Measurements from ENCODE around the gene NEK7.

Gene NEK7

GRCh38 chr1:198157847-198158725 is 1.3 kb downstream of the NEK7 start:
- peak overlapping the region; percentile 98 for H3K27ac Mint-ChIP-seq
- H3K36me3 Mint-ChIP-seq (ENCODE audit: low read depth) = peaks cover 3% of the 10 kb centered on the region
- peak overlapping the region; percentile 100 for H3K4me3 Mint-ChIP-seq
- no peaks in the 10 kb centered on the region for H3K27me3 Mint-ChIP-seq
- no peak for ATAC-seq
- no peaks in the 10 kb centered on the region for H3K9me3 Mint-ChIP-seq
- peaks cover 50% of the 10 kb centered on the region for H3K4me1 Mint-ChIP-seq
- DNase-seq = no peak

DNA sequence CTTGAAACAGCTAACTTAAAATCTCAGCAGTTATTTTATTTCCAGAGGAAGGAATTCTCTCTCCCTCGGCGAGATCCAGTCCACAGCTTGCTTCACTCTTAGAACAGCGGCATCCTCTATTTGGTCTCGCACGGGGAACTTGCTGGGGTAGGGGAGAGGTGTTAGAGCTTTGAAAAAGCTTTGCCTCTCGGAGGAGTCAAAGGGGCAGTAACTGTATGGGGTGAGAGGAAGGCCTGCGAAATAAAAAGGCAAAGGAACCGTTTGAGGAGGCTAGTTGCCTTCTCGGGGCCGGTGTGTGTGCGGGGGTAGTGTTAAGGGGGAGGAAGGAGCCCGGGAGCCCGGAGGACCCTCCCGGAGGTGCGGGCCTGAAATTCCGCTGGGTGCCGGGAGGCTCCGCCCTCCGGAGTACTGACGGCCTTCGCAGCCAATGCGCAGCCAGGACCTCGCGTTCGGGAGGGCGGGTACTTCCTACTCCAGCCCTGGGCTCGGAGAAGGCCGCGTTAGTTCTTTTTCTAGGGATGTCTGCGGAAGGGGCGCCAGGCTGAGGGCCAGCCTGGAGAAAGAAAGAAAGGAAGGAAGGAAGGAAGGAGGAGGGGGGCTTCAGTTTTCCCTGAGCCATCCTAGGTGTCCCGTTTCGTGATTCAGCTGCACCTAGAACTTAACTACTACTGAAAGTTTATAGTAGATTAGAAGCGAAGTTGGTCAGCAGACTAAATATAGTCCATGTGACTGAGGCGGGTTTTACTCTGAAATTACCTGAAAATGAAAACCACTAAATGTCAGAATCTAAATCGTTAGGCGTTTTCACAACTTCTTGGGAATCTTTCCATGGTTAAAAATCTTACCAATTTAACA is 2.2 kb downstream of the NEK7 start:
- Mint-ChIP-seq H3K27ac (peak overlapping the region; percentile 98), H3K4me1 (peaks cover 56% of the 10 kb centered on the region), H3K9me3 (no peaks in the 10 kb centered on the region), H3K4me3 (peak overlapping the region; percentile 100), H3K36me3 (ENCODE audit: low read depth) (peaks cover 3% of the 10 kb centered on the region), H3K27me3 (no peaks in the 10 kb centered on the region)
- peak; percentile 92 for DNase-seq
- peak; percentile 77 for ATAC-seq

GRCh38 chr1:198160222-198160621 is 3.4 kb downstream of the NEK7 start:
- Mint-ChIP-seq H3K4me3 (peak overlapping the region; percentile 100), H3K9me3 (no peaks in the 10 kb centered on the region), H3K27me3 (no peaks in the 10 kb centered on the region), H3K36me3 (ENCODE audit: low read depth) (peaks cover 5% of the 10 kb centered on the region), H3K4me1 (peaks cover 67% of the 10 kb centered on the region), H3K27ac (peak overlapping the region; percentile 98)
- DNase-seq = no peak
- no peak for ATAC-seq

GRCh38 chr1:198160946-198161614 is 4.3 kb downstream of the NEK7 start:
- ATAC-seq = no peak
- Mint-ChIP-seq H3K4me3 (peak overlapping the region; percentile 100), H3K4me1 (peaks cover 72% of the 10 kb centered on the region), H3K9me3 (no peaks in the 10 kb centered on the region), H3K36me3 (ENCODE audit: low read depth) (peaks cover 6% of the 10 kb centered on the region), H3K27me3 (no peaks in the 10 kb centered on the region), H3K27ac (peak overlapping the region; percentile 98)
- no peak for DNase-seq

- Mint-ChIP-seq H3K9me3 (no peaks in the 10 kb centered on the region), H3K27ac (peak overlapping the region; percentile 98), H3K4me1 (peaks cover 76% of the 10 kb centered on the region), H3K36me3 (ENCODE audit: low read depth) (peaks cover 6% of the 10 kb centered on the region), H3K4me3 (peak overlapping the region; percentile 58), H3K27me3 (no peaks in the 10 kb centered on the region)
- ATAC-seq = no peak
- DNase-seq = no peak
Observed at GRCh38 chr1:198161718-198162090, 4.9 kb downstream of the NEK7 start.

GRCh38 chr1:198162091-198162767 is 5.4 kb downstream of the NEK7 start:
- DNase-seq = no peak
- Mint-ChIP-seq H3K4me1 (peaks cover 81% of the 10 kb centered on the region), H3K36me3 (ENCODE audit: low read depth) (peaks cover 6% of the 10 kb centered on the region), H3K9me3 (no peaks in the 10 kb centered on the region), H3K27me3 (no peaks in the 10 kb centered on the region), H3K27ac (peak overlapping the region; percentile 98), H3K4me3 (peak overlapping the region; percentile 58)
- ATAC-seq = no peak

DNA sequence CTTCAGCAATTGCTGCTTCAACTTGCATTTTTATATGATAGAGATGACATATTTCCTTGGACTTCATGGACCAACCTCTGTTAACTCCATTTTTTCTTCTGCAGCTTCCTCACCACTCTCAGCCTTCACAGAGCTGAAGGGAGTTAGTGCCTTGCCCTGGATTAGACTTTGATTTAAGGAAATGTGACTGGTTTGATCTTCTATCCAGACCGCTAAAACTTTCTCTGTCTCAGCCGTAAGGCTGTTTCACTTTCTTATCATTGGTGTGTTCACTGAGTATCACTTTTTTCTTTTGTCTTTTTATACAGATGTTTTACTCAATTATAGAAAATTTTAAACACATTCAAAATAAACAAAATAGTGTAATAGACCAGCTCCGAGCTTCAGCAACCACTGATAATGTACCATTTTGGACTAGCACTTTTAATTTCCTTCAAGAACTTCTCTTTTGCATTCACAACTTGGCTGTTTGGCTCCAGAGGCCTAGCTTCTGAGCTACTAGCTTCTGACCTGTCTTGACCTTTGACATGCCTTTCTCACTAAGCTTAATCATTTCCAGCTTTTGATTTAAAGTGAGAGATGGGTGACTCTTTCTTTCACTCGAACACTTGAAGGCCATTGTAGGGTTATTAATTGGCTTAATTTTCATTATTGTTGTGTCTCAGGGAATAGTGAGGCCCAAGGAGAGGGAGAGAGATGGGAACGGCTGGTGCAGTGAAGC is 9.3 kb downstream of the NEK7 start:
- Mint-ChIP-seq H3K36me3 (ENCODE audit: low read depth) (peaks cover 12% of the 10 kb centered on the region), H3K4me3 (peak overlapping the region; percentile 77), H3K4me1 (peaks cover 94% of the 10 kb centered on the region), H3K27me3 (no peaks in the 10 kb centered on the region), H3K9me3 (no peaks in the 10 kb centered on the region), H3K27ac (peak overlapping the region; percentile 98)
- peak; percentile 41 for ATAC-seq
- DNase-seq = no peak

DNA sequence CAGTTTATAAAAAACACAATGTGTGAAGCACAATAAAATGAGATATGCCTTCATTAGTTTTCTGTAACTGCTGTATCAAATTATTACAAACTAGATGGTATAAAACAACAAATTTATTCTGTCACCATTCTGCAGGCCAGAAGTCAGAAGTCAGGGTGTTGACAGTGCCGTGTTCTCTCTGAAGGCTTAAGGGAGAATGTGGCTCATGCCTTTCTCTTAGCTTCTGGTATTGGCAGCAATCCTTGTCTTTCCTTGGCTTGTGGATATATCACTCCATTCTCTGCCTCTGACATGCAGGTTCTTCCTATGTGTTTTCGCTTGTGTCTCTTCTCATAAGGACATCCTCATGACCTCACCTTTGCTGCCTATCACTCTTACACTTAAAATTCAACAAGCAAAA is 10.1 kb downstream of the NEK7 start:
- H3K27me3 Mint-ChIP-seq = no peaks in the 10 kb centered on the region
- peaks cover 14% of the 10 kb centered on the region for H3K36me3 Mint-ChIP-seq (ENCODE audit: low read depth)
- H3K9me3 Mint-ChIP-seq = no peaks in the 10 kb centered on the region
- ATAC-seq (no peak), DNase-seq (no peak)
- H3K4me1 Mint-ChIP-seq = peaks cover 94% of the 10 kb centered on the region
- H3K27ac Mint-ChIP-seq = peak overlapping the region; percentile 98
- H3K4me3 Mint-ChIP-seq = peak overlapping the region; percentile 77

DNA sequence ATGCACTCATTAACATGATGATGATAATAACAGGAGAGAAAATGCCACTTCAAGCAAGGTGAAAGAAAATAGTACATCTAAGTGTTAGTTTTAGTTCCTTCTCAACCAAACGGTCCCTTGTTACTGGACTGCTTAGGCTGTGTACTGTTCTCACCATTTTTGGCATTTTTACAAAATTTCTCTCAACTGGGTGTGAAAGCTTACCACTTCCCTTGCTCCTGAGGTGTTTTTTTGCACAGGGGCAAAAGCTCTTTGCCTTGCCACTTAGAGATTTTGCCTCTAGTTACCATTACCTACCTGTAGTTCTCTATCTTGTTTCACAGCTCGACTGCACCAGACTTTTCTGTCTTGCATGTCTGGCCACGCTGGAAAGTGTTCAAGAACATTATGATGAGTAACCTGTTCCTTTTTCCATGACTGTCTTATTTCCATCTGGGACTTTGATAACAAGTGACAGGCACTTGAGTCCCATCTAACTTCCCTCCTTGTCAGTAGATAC is 10.7 kb downstream of the NEK7 start:
- Mint-ChIP-seq H3K4me3 (peak overlapping the region; percentile 77), H3K9me3 (no peaks in the 10 kb centered on the region)

GRCh38 chr1:198168227-198168626 is 11.4 kb downstream of the NEK7 start:
- peak overlapping the region; percentile 98 for H3K27ac Mint-ChIP-seq
- DNase-seq (no peak), ATAC-seq (peak; percentile 52)
- H3K36me3 Mint-ChIP-seq (ENCODE audit: low read depth) = peaks cover 14% of the 10 kb centered on the region
- H3K4me3 Mint-ChIP-seq = peak overlapping the region; percentile 77
- H3K27me3 Mint-ChIP-seq = no peaks in the 10 kb centered on the region
- peaks cover 95% of the 10 kb centered on the region for H3K4me1 Mint-ChIP-seq
- no peaks in the 10 kb centered on the region for H3K9me3 Mint-ChIP-seq

More for the DNA sequence above, 10.7 kb downstream of the NEK7 start:
- no peaks in the 10 kb centered on the region for H3K27me3 Mint-ChIP-seq
- ATAC-seq (peak; percentile 56), DNase-seq (no peak)
- H3K27ac Mint-ChIP-seq = peak overlapping the region; percentile 98
- peaks cover 94% of the 10 kb centered on the region for H3K4me1 Mint-ChIP-seq
- peaks cover 14% of the 10 kb centered on the region for H3K36me3 Mint-ChIP-seq (ENCODE audit: low read depth)

DNA sequence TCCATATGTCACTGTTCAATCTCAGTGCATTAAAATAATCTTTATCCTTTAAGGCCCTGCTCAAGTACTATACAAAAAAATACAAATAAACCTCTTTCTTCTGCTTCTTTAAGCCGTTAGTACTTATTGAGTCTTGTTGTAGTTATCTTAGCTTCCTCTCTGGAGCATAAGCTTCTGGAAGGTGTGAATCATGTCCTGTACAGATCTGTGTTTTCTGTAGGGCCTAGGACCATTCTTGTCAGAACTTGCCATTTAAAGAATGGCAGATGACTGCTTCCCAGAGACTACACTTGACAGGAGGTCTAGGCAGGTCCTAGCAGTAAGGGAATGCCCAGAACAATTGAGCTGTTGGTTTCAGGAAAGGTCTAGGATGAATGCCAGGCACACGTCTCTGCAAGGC is 12.9 kb downstream of the NEK7 start:
- Mint-ChIP-seq H3K36me3 (ENCODE audit: low read depth) (peaks cover 14% of the 10 kb centered on the region), H3K4me1 (peaks cover 98% of the 10 kb centered on the region), H3K27ac (peak overlapping the region; percentile 98), H3K27me3 (no peaks in the 10 kb centered on the region), H3K9me3 (no peaks in the 10 kb centered on the region), H3K4me3 (peak overlapping the region; percentile 55)
- DNase-seq (no peak), ATAC-seq (peak; percentile 69)

DNA sequence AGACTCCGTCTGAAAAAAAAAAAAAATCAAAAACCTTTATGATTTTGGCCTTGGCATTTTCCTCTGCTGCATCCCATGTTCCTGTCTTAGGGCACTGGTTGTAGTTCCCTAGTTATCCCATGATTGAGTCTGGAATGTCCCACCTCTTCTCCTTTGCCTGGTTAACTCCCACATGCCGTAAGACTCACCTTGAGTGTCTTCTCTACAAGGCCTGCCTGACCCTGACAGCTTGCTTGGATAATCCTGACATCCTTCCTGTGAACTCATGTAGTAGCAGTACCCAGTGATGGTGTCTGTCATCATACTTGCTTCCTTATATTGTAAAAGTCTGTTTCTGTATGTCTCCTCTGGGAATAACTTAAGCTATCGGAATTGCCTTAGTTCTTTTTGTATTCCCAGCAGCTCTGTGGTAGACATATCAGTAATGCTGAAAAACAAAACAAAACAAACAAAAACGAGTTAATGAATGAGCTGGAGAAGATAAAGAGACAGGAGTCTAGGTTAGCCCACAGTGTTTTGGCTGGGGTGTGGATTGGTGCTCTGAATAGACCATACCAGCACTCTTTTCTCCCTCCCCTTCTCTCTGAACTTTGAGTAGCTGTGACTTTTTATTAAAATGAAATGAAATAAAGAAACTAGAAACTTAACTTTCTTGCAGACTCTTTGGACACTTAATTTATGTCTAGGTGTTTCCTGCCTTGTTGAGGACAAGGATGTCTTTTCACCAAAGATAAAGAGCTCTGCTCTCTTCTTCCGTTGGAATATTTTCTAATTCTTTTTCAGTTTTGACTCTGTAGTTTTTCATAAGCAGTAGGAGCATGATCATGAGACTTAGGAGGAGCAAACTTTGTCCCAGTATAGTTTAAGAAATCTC is 15.1 kb downstream of the NEK7 start:
- H3K27ac Mint-ChIP-seq = peak overlapping the region; percentile 91
- peaks cover 11% of the 10 kb centered on the region for H3K36me3 Mint-ChIP-seq (ENCODE audit: low read depth)
- H3K4me1 Mint-ChIP-seq = peaks cover 97% of the 10 kb centered on the region
- ATAC-seq = no peak
- no peaks in the 10 kb centered on the region for H3K9me3 Mint-ChIP-seq
- H3K4me3 Mint-ChIP-seq = peak overlapping the region; percentile 37
- no peak for DNase-seq
- H3K27me3 Mint-ChIP-seq = no peaks in the 10 kb centered on the region

GRCh38 chr1:198173832-198174231 is 17.0 kb downstream of the NEK7 start:
- H3K36me3 Mint-ChIP-seq (ENCODE audit: low read depth) = peaks cover 9% of the 10 kb centered on the region
- peak overlapping the region; percentile 86 for H3K27ac Mint-ChIP-seq
- H3K9me3 Mint-ChIP-seq = no peaks in the 10 kb centered on the region
- H3K27me3 Mint-ChIP-seq = no peaks in the 10 kb centered on the region
- peaks cover 97% of the 10 kb centered on the region for H3K4me1 Mint-ChIP-seq
- no peak for DNase-seq
- no peak for ATAC-seq
- no peak overlapping the region for H3K4me3 Mint-ChIP-seq
